ENCODE data around the gene ELP2.

GRCh38 chr18:36153203-36153602 lies 23.5 kb downstream of the ELP2 start:
- TF ChIP-seq ZFHX2 (tag by site-specific recombination; conservative IDR thresholded peaks at IDR 0.05) (no peak), ZNF114 (tag by site-specific recombination; IDR thresholded peaks at IDR 0.05) (no peak), ZNF362 (tag by site-specific recombination; IDR thresholded peaks at IDR 0.05) (no peak), ELK4 (IDR thresholded peaks at IDR 0.05; ENCODE audit: borderline replicate concordance, low read depth, low read length) (no peak), ZNF768 (tag by site-specific recombination; IDR thresholded peaks at IDR 0.05) (no peak), KLF16 (tag by site-specific recombination; IDR thresholded peaks at IDR 0.05) (no peak), ZNF664 (tag by site-specific recombination; IDR thresholded peaks at IDR 0.05) (no peak), CTCF (tag by site-specific recombination; IDR thresholded peaks at IDR 0.05) (no peak), ZFP37 (tag by site-specific recombination; IDR thresholded peaks at IDR 0.05) (no peak), ZNF747 (tag by site-specific recombination; IDR thresholded peaks at IDR 0.05) (no peak), ZNF555 (tag by site-specific recombination; conservative IDR thresholded peaks at IDR 0.05) (no peak)
